Measurements from ENCODE around the gene NKG7.

DNA sequence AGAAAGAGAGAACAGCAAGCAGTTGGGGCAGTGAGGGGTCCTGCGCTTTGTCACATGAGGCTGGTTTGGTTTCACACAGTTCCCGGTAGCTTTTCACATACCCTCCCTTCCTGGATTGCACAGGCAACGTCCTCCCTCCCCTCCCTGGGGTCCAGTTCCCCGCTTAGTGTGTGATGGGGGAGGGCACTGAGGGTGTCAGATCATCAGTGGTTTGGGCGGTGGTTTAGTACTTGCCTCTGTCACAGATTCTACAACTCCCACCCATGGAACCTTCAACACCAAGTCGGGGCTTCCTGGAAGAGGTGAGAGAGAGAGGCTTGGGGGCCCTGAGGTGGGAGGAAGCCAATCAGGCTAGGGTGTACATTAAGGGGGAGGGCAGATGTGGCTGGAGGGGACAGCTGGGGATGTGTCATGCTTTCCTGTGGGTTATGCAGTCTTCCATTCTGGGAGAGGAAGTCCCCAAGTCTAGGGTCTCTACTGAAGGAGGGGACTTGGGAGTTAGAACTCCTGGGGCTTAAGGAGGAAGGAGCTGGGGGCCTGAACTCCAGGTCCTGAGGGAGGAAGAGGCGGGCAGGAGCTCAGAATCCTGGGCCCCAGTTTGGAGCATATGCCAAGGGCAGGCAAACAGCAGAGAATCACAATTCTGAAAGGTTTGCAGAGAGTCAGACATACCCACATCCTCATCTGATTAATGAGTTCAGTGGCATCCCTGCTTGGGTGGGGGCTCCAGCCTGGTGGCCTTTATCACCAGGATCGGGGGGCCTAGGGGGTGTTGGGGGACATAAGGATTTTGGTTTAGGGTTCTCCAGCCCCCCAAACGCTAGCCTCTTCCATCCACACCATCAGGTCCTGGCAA lies at the start of gene NKG7:
- TF ChIP-seq POLR2A (IDR thresholded peaks at IDR 0.05; ENCODE audit: insufficient read depth in 1 of 2, low read depth in 2 of 2, low read length in 2 of 2) (no peak), ZNF274 (CRISPR knock-in tag; IDR thresholded peaks at IDR 0.05) (no peak)

Data from HepG2 (cell line).